Neuron (in vitro differentiated cells): ENCODE results near the gene ATL3.
"Not testable (repeated sequence)": the region's sequence is repeated elsewhere in the genome, so short reads cannot be mapped to it uniquely, and the experiment has no call there.

ENCODE experiments used
- H2AFZ ChIP-seq: one replicate; pipeline ENCODE4 v1.6.1; 2013; ENCODE audit warnings: low read depth, mild to moderate bottlenecking, inconsistent platforms, low read length, moderate library complexity
- H3K27me3 ChIP-seq: one replicate; pipeline ENCODE4 v1.6.1; 2013; ENCODE audit warnings: low read length; ENCODE audit not compliant: insufficient read depth
- H3K36me3 ChIP-seq: one replicate; pipeline ENCODE4 v1.6.1; 2013; ENCODE audit warnings: low read length; ENCODE audit not compliant: insufficient read depth
- H3K4me1 ChIP-seq: one replicate; pipeline ENCODE4 v1.6.1; 2013; ENCODE audit warnings: low read length; ENCODE audit not compliant: insufficient read depth
- H3K4me3 ChIP-seq: 2 replicates; pipeline ENCODE4 v1.5.1; 2013; ENCODE audit warnings: mild to moderate bottlenecking, low read length, moderate library complexity
- H3K9me3 ChIP-seq: one replicate; pipeline ENCODE4 v1.6.1; 2013; ENCODE audit warnings: low read length

The ATL3 gene

DNA sequence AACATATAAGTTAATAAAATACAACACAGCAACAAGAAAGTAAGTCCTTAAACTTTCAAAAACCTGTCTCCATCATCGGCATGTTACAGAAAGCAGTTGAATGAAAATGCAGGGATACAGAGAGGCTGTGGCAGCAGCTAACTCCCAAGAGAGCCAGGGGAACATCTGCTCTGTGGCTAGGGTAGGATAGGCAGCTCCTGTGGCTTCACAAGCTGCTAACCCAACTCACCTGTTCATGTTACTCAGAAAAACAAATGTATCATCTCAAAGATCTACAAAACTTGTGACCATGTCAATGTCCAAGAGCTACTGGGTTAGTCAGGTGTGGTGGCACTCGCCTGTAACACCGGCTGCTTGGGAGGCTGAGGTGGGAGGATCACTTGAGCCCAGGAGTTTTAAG is 41.8 kb downstream of the ATL3 start:
- no peaks in the 10 kb centered on the region for H3K36me3 ChIP-seq
- H3K4me1 ChIP-seq: no peaks in the 10 kb centered on the region
- H3K27me3 ChIP-seq: no peaks in the 10 kb centered on the region

GRCh38 chr11:63623513-63624140 is 47.5 kb downstream of the ATL3 start:
- no peaks in the 10 kb centered on the region for H3K9me3 ChIP-seq
- H3K36me3 ChIP-seq: no peaks in the 10 kb centered on the region
- no peak overlapping the region for H2AFZ ChIP-seq
- H3K27me3 ChIP-seq: no peaks in the 10 kb centered on the region
- H3K4me3 ChIP-seq: no peak overlapping the region
- no peaks in the 10 kb centered on the region for H3K4me1 ChIP-seq

More for the DNA sequence above, 41.8 kb downstream of the ATL3 start:
- Histone ChIP-seq H3K4me3 (no peak overlapping the region), H3K9me3 (peaks cover 3% of the 10 kb centered on the region), H2AFZ (no peak overlapping the region)

- Histone ChIP-seq H3K4me1 (no peaks in the 10 kb centered on the region), H3K4me3 (no peak overlapping the region), H3K27me3 (no peaks in the 10 kb centered on the region), H2AFZ (no peak overlapping the region), H3K9me3 (no peaks in the 10 kb centered on the region), H3K36me3 (no peaks in the 10 kb centered on the region)
These were observed 48.9 kb downstream of the ATL3 start for GRCh38 chr11:63622323-63622722.

DNA sequence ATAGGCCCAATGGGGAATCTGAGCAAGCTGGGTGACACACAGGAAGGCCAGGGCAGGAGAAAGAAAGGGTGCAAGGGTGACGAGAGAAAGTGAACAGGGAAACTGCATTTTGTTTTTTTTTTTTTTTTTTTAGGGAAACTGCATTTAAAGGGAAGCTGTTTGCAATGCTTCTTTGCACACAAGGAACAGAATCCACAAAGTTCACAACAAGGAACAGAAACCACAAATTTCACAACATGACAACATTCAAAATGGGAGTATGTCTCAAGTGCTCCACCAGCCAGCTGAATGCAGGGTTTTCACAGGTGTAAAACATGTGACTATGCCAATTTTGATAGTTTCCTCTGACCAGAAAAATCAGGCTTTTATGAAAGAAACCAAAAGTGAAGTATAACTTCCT is 50.1 kb downstream of the ATL3 start:
- no peaks in the 10 kb centered on the region for H3K9me3 ChIP-seq
- no peaks in the 10 kb centered on the region for H3K4me1 ChIP-seq
- H3K4me3 ChIP-seq: no peak overlapping the region
- H3K27me3 ChIP-seq: peaks cover 2% of the 10 kb centered on the region
- H3K36me3 ChIP-seq: no peaks in the 10 kb centered on the region
- no peak overlapping the region for H2AFZ ChIP-seq

DNA sequence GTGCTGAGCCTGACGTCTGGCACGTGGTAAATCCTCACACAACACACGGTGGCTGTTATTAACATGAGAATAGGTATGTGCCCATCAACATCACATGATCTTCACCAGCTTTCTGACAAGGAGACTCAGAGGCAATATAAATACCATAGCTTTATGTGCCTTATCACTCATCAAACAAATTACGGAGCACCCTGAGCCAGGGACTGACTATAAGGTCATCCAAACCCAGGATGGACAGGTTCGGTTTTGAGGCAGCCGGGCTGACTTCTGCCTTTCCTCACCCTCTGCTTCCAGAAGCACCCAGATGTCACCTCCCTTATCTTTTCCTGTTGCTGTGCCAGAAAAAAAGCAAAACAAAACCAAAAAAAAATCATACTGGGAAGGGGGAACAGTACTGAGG is 51.2 kb downstream of the ATL3 start:
- Histone ChIP-seq H3K4me3 (no peak overlapping the region), H3K9me3 (no peaks in the 10 kb centered on the region), H2AFZ (no peak overlapping the region), H3K36me3 (no peaks in the 10 kb centered on the region), H3K27me3 (peaks cover 2% of the 10 kb centered on the region), H3K4me1 (no peaks in the 10 kb centered on the region)

DNA sequence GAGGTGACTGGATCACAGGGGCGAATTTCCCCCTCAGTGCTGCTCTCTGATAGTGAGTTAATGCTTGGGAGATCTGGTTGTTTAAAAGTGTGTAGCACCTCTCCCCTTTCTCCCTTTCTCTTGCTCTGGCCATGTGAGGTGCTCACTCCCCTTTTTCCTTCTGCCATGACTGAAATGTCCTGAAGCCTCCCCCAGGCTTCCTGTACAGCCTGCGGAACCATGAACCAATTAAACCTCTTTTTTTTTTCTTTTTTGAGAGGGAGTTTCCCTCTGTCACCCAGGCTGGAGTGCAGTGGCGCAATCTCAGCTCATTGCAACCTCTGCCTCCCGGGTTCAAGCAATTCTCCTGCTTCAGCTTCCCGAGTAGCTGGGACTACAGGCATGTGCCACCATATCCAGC is 53.5 kb downstream of the ATL3 start:
- H3K36me3 ChIP-seq, H2AFZ ChIP-seq, H3K27me3 ChIP-seq, H3K9me3 ChIP-seq, H3K4me3 ChIP-seq: not testable (repeated sequence)
- H3K4me1 ChIP-seq: peaks cover 12% of the 10 kb centered on the region

DNA sequence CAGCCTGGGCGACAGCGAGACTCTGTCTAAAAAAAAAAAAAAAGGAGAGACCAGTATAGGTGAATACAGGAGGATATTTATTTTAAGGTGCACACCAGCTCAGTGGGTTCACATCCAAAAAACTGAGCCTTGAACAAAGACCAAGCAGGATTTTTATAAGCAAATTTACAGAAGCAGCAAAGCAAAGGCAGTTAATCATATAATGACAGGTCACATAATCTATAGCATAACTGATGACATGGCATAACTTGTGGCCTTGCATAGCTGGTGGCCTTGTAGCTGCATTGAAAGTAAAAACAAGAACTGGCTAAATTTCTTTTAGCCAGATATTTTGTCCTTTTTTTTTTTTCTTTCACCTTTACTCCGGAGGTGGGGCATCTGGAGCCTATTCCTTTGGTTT is 54.2 kb downstream of the ATL3 start:
- Histone ChIP-seq H3K36me3 (no peaks in the 10 kb centered on the region), H3K9me3 (no peaks in the 10 kb centered on the region), H3K4me3 (no peak overlapping the region), H3K27me3 (peaks cover 9% of the 10 kb centered on the region), H2AFZ (no peak overlapping the region), H3K4me1 (peaks cover 12% of the 10 kb centered on the region)

DNA sequence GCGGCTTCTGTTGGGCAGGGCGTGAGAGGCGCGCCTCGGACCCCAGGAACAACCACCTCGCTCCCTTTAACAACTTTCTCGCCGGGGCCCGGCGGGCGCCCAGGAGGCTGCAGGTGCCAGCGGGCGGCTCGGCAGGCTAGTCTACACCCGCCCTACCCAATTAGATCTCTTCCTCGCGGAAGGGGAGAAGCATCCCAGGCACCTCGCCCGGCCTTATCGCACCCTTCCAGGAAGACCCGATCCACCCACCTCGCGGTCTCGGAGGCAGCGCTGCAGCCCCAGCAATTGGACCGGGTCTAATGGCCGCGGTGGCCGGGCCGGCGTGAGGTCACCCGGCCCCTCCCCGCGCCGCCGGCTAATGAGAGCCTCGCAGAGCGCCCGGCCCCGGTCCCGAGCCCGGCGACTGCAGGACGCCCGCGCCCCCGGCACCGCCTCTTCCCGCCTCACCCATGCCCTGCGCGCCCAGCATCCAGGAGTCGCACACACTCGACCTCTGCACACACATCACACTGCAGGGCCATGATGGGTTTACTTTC is 57.0 kb downstream of the ATL3 start, which contains the start of gene PLAAT3:
PLAAT3 (minus strand) TSS at position 298 of the 536 bp plus-strand sequence. CDS start 419 bp downstream, outside the sequence.
- Histone ChIP-seq H3K27me3 (peaks cover 28% of the 10 kb centered on the region), H3K36me3 (no peaks in the 10 kb centered on the region), H3K4me3 (peak within 1 kb of the TSS; percentile 53), H3K4me1 (peaks cover 26% of the 10 kb centered on the region), H2AFZ (peak within 1 kb of the TSS; percentile 76), H3K9me3 (no peaks in the 10 kb centered on the region)

DNA sequence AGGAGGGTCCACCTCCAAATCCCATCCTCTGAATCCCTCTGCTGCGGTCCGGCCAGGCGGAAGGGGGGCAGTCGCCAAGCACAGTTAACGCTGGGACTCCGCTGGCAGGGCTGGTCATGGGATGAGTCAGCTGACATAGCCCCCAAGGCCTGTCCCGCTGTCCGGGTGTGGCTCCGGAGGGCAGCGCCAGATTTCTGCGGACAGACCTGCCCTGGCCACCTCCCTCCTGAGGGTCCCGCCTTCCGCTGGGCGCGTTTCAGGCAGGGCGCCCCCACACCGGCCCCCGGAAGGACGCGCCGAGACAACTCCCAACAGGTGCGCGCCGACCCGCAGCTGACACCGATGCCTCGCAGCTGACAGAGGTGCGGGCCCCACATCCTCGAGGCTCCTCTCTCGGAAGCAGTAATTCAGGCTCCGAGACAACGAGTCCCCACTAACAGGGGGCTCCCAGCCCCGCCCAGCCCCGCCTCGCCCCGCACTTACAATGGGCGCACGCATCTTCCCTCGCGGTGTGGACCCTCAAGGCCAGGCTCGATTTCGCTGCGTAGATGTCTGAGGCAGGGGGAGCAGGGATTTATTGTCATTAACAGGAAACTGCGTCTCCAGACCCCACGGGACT is 57.5 kb downstream of the ATL3 start:
- H2AFZ ChIP-seq: peak overlapping the region; percentile 76
- H3K4me3 ChIP-seq: peak overlapping the region; percentile 53
- H3K27me3 ChIP-seq: peaks cover 28% of the 10 kb centered on the region
- H3K9me3 ChIP-seq: no peaks in the 10 kb centered on the region
- H3K36me3 ChIP-seq: no peaks in the 10 kb centered on the region
- peaks cover 26% of the 10 kb centered on the region for H3K4me1 ChIP-seq

DNA sequence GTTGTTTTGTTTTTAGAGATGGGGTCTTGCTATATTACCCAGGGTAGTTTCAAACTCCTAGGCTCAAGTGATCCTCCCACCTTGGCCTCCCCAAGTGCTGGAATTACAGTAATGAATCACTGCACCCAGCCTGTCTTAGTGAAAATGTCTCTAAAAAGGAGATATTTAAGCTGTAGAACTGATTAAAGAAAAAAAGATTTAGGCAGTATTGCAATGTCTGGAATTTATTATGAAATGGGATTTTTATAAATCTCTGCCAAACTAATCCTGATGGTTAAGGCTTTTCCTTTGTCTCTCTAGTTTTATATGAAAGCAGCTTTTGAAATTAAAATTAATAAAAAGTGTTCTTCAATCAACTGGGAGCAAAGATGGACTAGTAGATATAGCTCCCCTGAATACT is 59.0 kb downstream of the ATL3 start:
- Histone ChIP-seq H2AFZ (no peak overlapping the region), H3K27me3 (peaks cover 28% of the 10 kb centered on the region), H3K4me3 (no peak overlapping the region)

GRCh38 chr11:63611395-63611747 is 59.8 kb downstream of the ATL3 start:
- Histone ChIP-seq H3K27me3 (peaks cover 26% of the 10 kb centered on the region), H3K4me3 (no peak overlapping the region), H3K4me1 (peaks cover 26% of the 10 kb centered on the region), H3K9me3 (no peaks in the 10 kb centered on the region), H3K36me3 (no peaks in the 10 kb centered on the region), H2AFZ (no peak overlapping the region)

More for the DNA sequence above, 59.0 kb downstream of the ATL3 start:
- Histone ChIP-seq H3K36me3 (no peaks in the 10 kb centered on the region), H3K4me1 (peaks cover 26% of the 10 kb centered on the region), H3K9me3 (no peaks in the 10 kb centered on the region)

GRCh38 chr11:63610604-63611394 is 60.4 kb downstream of the ATL3 start:
- H2AFZ ChIP-seq: no peak overlapping the region
- H3K27me3 ChIP-seq: peaks cover 26% of the 10 kb centered on the region
- H3K4me3 ChIP-seq: no peak overlapping the region
- no peaks in the 10 kb centered on the region for H3K36me3 ChIP-seq
- peaks cover 26% of the 10 kb centered on the region for H3K4me1 ChIP-seq
- no peaks in the 10 kb centered on the region for H3K9me3 ChIP-seq

- Histone ChIP-seq H3K4me3 (no peak overlapping the region), H3K27me3 (peaks cover 26% of the 10 kb centered on the region), H3K4me1 (peaks cover 26% of the 10 kb centered on the region), H2AFZ (no peak overlapping the region), H3K36me3 (no peaks in the 10 kb centered on the region), H3K9me3 (no peaks in the 10 kb centered on the region)
These were observed 61.1 kb downstream of the ATL3 start for GRCh38 chr11:63609971-63610580.
